MM.1S (cell line): ENCODE data around the gene BCDIN3D.

Source experiments
- CTCF ChIP-seq: fragments of 300-600 bp; sonication (generic); IDR thresholded peaks from 2 replicates; pipeline ENCODE4 v1.5.1; 2016; ENCODE audit warnings: antibody characterized with exemption, low read length, mixed read lengths
- EZH2 ChIP-seq: fragments of 300-600 bp; sonication (generic); optimal IDR thresholded peaks from 2 replicates; pipeline ENCODE3; 2017; ENCODE audit warnings: low read depth, mild to moderate bottlenecking, antibody characterized with exemption, low read length, mixed read lengths
- EZH2phosphoT487 ChIP-seq: fragments of 300-600 bp; sonication (generic); IDR thresholded peaks from 2 replicates; pipeline ENCODE4 v1.6.1; 2018; ENCODE audit warnings: antibody characterized with exemption, low read length

- no peak for TF ChIP-seq CTCF
- TF ChIP-seq EZH2: no peak
- no peak for TF ChIP-seq EZH2phosphoT487
Observed at GRCh38 chr12:49808686-49809380, 34.1 kb downstream of the BCDIN3D start.
